GM23338 (cell line): ENCODE measurements around the gene DNAJA3. TPM values are rescaled to one million over a fixed set of nuclear protein-coding genes. Genes with fewer than 3 reads are reported as not detected.

Source experiments
- ATAC-seq: fragments of 200-7000 bp; cut with Tn5 transposase; 3 replicates; pipeline ENCODE4 v1.9.1; 2020
- DNase-seq: peaks from one replicate; pipeline ENCODE4 v3.0.0-alpha.2; 2015; ENCODE audit warnings: low spot score
- H2AFZ ChIP-seq: fragments of 200-600 bp; sonication (generic); 2 replicates; pipeline ENCODE4 v1.8.0; 2016; ENCODE audit warnings: antibody characterized with exemption, mild to moderate bottlenecking, moderate library complexity
- H3F3A ChIP-seq: fragments of 200-600 bp; sonication (generic); replicated peaks from 2 replicates; pipeline ENCODE4 v1.8.0; 2017; ENCODE audit warnings: antibody characterized with exemption, mixed run types, low read depth
- H3K27ac ChIP-seq: fragments of 200-600 bp; sonication (generic); 2 replicates; pipeline ENCODE4 v1.6.1; 2016; ENCODE audit warnings: low read depth
- H3K27me3 ChIP-seq: fragments of 200-600 bp; sonication (generic); 2 replicates; pipeline ENCODE4 v1.8.0; 2016; ENCODE audit warnings: mild to moderate bottlenecking, mixed run types, moderate library complexity; ENCODE audit not compliant: insufficient read depth
- H3K36me3 ChIP-seq: fragments of 200-600 bp; sonication (generic); 2 replicates; pipeline ENCODE4 v1.8.0; 2016; ENCODE audit warnings: mild to moderate bottlenecking; ENCODE audit not compliant: insufficient read depth
- H3K4me1 ChIP-seq: fragments of 200-600 bp; sonication (generic); 2 replicates; pipeline ENCODE4 v1.8.0; 2016; ENCODE audit warnings: mild to moderate bottlenecking, moderate library complexity; ENCODE audit not compliant: insufficient read depth
- H3K4me2 ChIP-seq: fragments of 200-600 bp; sonication (generic); 2 replicates; pipeline ENCODE4 v1.7.1; 2017; ENCODE audit warnings: mixed run types
- H3K4me3 ChIP-seq: fragments of 200-600 bp; sonication (generic); 2 replicates; pipeline ENCODE4 v1.6.1; 2016; ENCODE audit warnings: mixed run types
- H3K79me2 ChIP-seq: fragments of 200-600 bp; sonication (generic); replicated peaks from 2 replicates; pipeline ENCODE4 v1.8.0; 2017; ENCODE audit warnings: mild to moderate bottlenecking; ENCODE audit not compliant: insufficient read depth
- H3K9me2 ChIP-seq: fragments of 200-600 bp; sonication (generic); 2 replicates; pipeline ENCODE4 v1.8.0; 2017; ENCODE audit not compliant: insufficient read depth
- H4K20me1 ChIP-seq: fragments of 200-600 bp; sonication (generic); replicated peaks from 2 replicates; pipeline ENCODE4 v1.8.0; 2017; ENCODE audit warnings: mild to moderate bottlenecking; ENCODE audit not compliant: insufficient read depth
- H3K27ac Mint-ChIP-seq: 2 replicates; pipeline ENCODE4 v1.8.0; 2020; ENCODE audit warnings: inconsistent platforms, mild to moderate bottlenecking, moderate library complexity, mixed read lengths
- H3K27me3 Mint-ChIP-seq: 3 replicates; pipeline ENCODE4 v1.8.0; 2022; ENCODE audit warnings: low read depth, mild to moderate bottlenecking, moderate library complexity, mixed read lengths, inconsistent platforms; ENCODE audit not compliant: insufficient read depth, poor library complexity
- H3K36me3 Mint-ChIP-seq: 3 replicates; pipeline ENCODE4 v1.8.0; 2021; ENCODE audit warnings: low read depth, mild to moderate bottlenecking, inconsistent platforms, moderate library complexity, mixed read lengths
- H3K4me1 Mint-ChIP-seq: 3 replicates; pipeline ENCODE4 v1.8.0; 2020; ENCODE audit warnings: mild to moderate bottlenecking, inconsistent platforms, mixed read lengths
- H3K4me3 Mint-ChIP-seq: 3 replicates; pipeline ENCODE4 v1.8.0; 2021; ENCODE audit warnings: moderate library complexity, mild to moderate bottlenecking, inconsistent platforms, mixed read lengths
- H3K9me3 Mint-ChIP-seq: 3 replicates; pipeline ENCODE4 v1.8.0; 2020; ENCODE audit warnings: moderate library complexity, mild to moderate bottlenecking, inconsistent platforms, mixed read lengths
- ETS1 ChIP-seq: IDR thresholded peaks from 2 replicates; pipeline ENCODE4 v1.6.1; 2016; ENCODE audit warnings: antibody characterized with exemption
- ZNF331 ChIP-seq: fragments of 250-450 bp; sonication (Bioruptor Pico); IDR thresholded peaks from 2 replicates; pipeline ENCODE4 v1.5.0; 2020; ENCODE audit warnings: low read depth, mild to moderate bottlenecking, moderate library complexity
- ZNF462 ChIP-seq: fragments of 250-450 bp; sonication (Bioruptor Pico); IDR thresholded peaks from 2 replicates; pipeline ENCODE4 v1.5.0; 2020; ENCODE audit warnings: mild to moderate bottlenecking, moderate library complexity
- polyA plus RNA-seq: library from polyadenylated mRNA; unstranded; fragments of >200 nt; fragmentation: Nextera tagmentation; extraction: Ambion mirVana; gene quantifications from 2 replicates; pipeline ENCODE4 v1.2.1, GENCODE V29; 2016
- total RNA-seq: library from RNA; depleted of rRNA; stranded (reverse); fragments of >200 nt; shearing (Covaris generic); gene quantifications from 2 replicates; pipeline ENCODE4 v1.2.3, GENCODE V29; 2014

The DNAJA3 gene
- total and polyA plus RNA-seq, 2 experiments from 2014 or later = 56.3 to 75.5 TPM

GRCh38 chr16:4382795-4383357, 42.8 kb upstream of the DNAJA3 start (continued):
- TF ChIP-seq ZNF462 (CRISPR knock-in tag) (no peak), ETS1 (no peak), ZNF331 (CRISPR knock-in tag) (no peak)

GRCh38 chr16:4383591-4384444, 41.9 kb upstream of the DNAJA3 start:
- H3K27ac ChIP-seq = 0 out of 2 replicates have a peak overlapping the region, but pooled peaks have one; percentile 69
- TF ChIP-seq ZNF462 (CRISPR knock-in tag) = no peak

More at GRCh38 chr16:4383591-4384444, 41.9 kb upstream of the DNAJA3 start:
- Histone ChIP-seq H3K9me2 (no peaks in the 10 kb centered on the region), H3K27me3 (no peaks in the 10 kb centered on the region), H3K4me2 (no peak overlapping the region), H4K20me1 (no peaks in the 10 kb centered on the region; the same call in 1 of the 2 replicates), H3K79me2 (no peaks in the 10 kb centered on the region), H3K36me3 (no peaks in the 10 kb centered on the region), H2AFZ (no peak overlapping the region), H3K4me3 (no peak overlapping the region), H3F3A (no peaks in the 10 kb centered on the region), H3K4me1 (peaks cover 4% of the 10 kb centered on the region)
- Mint-ChIP-seq H3K4me1 (peaks cover 18% of the 10 kb centered on the region), H3K27ac (no peak overlapping the region), H3K4me3 (no peak overlapping the region; the same call in 2 of the 3 replicates), H3K27me3 (no peaks in the 10 kb centered on the region), H3K9me3 (no peaks in the 10 kb centered on the region), H3K36me3 (no peaks in the 10 kb centered on the region; the same call in 1 of the 3 replicates)
- no peak for DNase-seq
- ATAC-seq = no peak
